Cerebellar cortex (tissue), 1 donor: Measurements from ENCODE around the gene RCHY1.
"Not testable (repeated sequence)": the region's sequence is repeated elsewhere in the genome, so short reads cannot be mapped to it uniquely, and the experiment has no call there.

Experiments used
- DNase-seq: peaks from one replicate; pipeline ENCODE4 v3.0.0-alpha.2; 2015; ENCODE audit warnings: low spot score

Gene RCHY1

GRCh38 chr4:75514131-75514948, at the start of gene RCHY1, which contains the start of gene THAP6:
Gene RCHY1, minus strand, starts transcription at chr4:75514403. Its CDS starts 117 bp downstream, at chr4:75514286.
Gene THAP6, plus strand, starts transcription at chr4:75514473. Its CDS starts 980 bp downstream, at chr4:75515453.
- peak; percentile 98 for DNase-seq

GRCh38 chr4:75561789-75562188, 47.6 kb upstream of the RCHY1 start:
- no peak for DNase-seq

GRCh38 chr4:75557696-75558095, 43.5 kb upstream of the RCHY1 start:
- no peak for DNase-seq

GRCh38 chr4:75555294-75556164, 41.3 kb upstream of the RCHY1 start, which contains the start of gene ODAPH:
Gene ODAPH, plus strand, starts transcription at chr4:75556066. Its CDS starts 17 bp downstream, at chr4:75556083.
- no peak for DNase-seq

GRCh38 chr4:75552452-75552851, 38.2 kb upstream of the RCHY1 start:
- DNase-seq, result no peak

DNA sequence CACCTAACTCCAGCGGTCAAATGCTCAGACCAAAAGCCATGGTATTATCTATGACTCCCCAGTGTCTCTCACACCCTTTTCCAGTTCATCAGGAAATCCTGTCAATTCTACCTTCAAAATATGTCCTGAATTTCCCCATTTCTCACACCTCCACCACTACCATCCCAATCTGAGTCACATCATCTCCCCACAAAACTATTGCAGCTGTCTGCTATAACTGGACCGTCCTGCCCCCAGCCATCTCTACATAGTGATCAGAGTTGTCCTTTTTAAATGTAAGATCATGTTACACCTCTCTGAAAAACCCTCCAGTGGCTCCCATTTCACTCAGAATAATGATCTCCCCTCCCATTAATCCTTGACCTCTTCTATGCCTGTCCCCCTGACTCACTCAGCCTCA, 34.8 kb upstream of the RCHY1 start:
- no peak for DNase-seq

GRCh38 chr4:75547647-75548387, 33.6 kb upstream of the RCHY1 start:
- DNase-seq, result no peak

DNA sequence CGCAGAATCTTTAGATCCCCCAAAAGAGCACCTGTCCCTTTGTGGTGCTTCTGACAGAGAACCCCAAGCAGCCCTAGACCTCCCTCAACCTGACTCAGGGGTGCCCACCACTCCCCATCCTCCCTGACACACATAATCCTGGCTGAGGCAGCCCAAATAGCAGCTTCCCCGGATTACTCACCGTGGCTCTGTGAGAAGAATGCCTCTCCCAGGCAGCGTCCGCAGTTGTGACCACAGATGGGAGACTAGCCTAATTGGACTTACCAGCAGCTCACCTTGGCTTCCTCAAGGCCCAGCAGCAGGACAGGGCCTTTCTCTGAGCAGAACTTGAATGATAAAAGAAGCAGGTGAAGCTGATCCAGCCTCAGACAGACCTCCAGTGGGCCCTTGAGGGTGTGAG, 31.3 kb upstream of the RCHY1 start:
- DNase-seq, result no peak

GRCh38 chr4:75544870-75545269, 30.7 kb upstream of the RCHY1 start:
- no peak for DNase-seq

DNA sequence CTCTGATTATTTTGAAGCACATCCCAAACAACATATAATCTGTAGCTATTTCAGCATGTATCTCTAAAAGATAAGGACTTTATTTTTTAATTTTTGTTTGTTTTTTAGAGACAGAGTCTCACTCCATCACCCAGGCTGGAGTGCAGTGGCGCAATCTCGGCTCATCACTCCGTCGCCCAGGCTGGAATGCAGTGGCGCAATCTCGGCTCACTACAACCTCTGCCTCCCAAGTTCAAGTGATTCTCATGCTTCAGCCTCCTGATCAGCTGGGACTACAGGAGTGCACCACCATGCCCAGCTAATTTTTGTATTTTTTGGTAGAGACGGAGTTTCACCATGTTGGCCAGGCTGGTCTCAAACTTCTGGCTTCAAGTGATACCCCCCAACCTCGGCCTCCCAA, 30.0 kb upstream of the RCHY1 start:
- not testable (repeated sequence) for DNase-seq

DNA sequence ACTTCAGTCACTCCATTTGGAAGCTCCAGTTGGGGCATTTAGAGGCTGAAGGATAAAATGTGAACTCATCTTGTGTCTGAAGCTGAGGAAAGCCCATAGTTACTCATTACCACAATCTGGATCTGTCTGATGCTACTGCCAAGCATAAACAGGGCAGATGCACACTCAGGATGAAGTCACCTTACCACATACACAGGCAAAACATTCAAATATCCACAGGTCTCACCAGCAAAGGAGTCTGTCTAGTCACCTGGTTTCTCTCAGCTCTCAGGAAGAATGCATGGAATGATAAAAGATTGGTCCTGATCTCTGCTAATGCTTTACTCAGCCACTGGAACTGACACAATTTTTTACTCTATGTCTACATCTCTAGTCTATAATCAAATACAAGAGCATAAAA, 28.6 kb upstream of the RCHY1 start:
- no peak for DNase-seq

GRCh38 chr4:75537308-75537707, 23.1 kb upstream of the RCHY1 start:
- not testable (repeated sequence) for DNase-seq

GRCh38 chr4:75533926-75534325, 19.7 kb upstream of the RCHY1 start:
- not testable (repeated sequence) for DNase-seq

GRCh38 chr4:75533339-75533887, 19.2 kb upstream of the RCHY1 start:
- DNase-seq, result not testable (repeated sequence)

- not testable (repeated sequence) for DNase-seq
These were observed 17.4 kb upstream of the RCHY1 start for GRCh38 chr4:75531536-75532143.

DNA sequence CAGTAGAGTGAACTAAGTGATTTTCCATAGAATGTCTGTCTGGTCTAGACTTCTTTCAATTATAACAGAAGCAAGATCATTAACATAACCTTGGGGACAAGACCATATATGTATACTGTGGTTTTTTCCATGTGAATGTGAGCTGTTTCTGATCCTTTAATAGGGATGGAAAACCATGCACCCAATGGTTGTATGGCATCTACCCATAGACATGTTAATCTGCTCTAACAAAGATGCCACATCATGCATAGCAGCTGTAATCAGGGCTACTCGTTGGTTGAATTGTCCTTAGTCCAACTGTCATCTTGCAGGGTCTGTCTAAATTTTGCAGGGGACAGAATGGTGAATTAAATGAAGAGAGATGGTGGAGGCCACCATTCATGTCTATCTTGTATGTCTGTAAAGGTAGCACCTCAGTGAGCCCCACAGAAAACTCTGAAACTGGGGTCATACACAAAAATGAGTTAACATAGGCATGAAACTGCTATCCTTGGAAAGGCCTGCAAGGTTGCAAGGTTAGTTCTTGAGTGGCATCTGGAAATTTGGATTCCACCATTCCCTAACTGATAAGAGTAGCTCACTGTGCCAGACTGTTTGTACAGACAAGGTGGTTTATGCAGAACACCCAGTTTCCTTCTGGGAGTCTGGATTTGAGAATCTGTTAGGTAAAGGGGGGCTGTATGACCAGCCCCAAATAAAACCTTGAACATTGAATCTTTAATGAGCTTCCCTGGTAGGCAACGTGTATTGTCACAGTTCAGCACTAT, 16.5 kb upstream of the RCHY1 start:
- DNase-seq, result no peak

- DNase-seq, result no peak
These were observed 13.3 kb upstream of the RCHY1 start for GRCh38 chr4:75527482-75527881.

- no peak for DNase-seq
These were observed 11.7 kb upstream of the RCHY1 start for GRCh38 chr4:75525910-75526309.

DNA sequence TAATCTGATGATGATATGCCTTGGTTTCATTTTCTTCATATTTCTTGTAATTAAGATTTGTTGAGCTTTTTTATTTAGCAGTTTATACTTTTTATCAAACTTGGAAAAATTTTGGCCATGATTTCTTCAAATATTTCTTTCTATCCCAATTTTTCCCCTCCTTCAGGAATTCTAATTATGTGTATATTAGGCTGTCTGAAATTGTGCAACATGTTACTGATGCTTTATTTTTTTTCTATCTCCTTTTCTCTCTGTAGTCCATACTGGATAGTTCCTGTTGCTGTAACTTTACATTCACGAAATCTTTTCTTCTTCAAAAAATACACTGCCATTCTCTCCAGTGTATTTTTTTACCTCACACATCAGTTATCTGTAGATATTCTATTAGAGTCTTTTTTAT, 10.9 kb upstream of the RCHY1 start:
- DNase-seq, result no peak

GRCh38 chr4:75519452-75519851, 5.2 kb upstream of the RCHY1 start:
- DNase-seq, result not testable (repeated sequence)

- no peak for DNase-seq
These were observed 1.9 kb upstream of the RCHY1 start for GRCh38 chr4:75516144-75516543.
